ENCODE data around the gene HELB. TPM values are rescaled to one million over a fixed set of nuclear protein-coding genes. Genes with fewer than 3 reads are reported as not detected.

Gene HELB
- total RNA-seq, 1 donor: 1.7 TPM

- no peak for DNase-seq (ENCODE audit: low read depth)
- no peak for TF ChIP-seq CTCF (IDR thresholded peaks at IDR 0.05; ENCODE audit: insufficient read depth, low read depth, low read length)
- no peak overlapping the region for H3K4me3 ChIP-seq (ENCODE audit: low read depth, low read length)
Observed at GRCh38 chr12:66345956-66346355, 43.7 kb downstream of the HELB start.

- no peak for DNase-seq (ENCODE audit: low read depth)
- no peak overlapping the region for H3K4me3 ChIP-seq (ENCODE audit: low read depth, low read length)
- no peak for TF ChIP-seq CTCF (IDR thresholded peaks at IDR 0.05; ENCODE audit: insufficient read depth, low read depth, low read length)
Observed at GRCh38 chr12:66351301-66351700, 49.0 kb downstream of the HELB start.

- peak; percentile 39 for TF ChIP-seq CTCF (IDR thresholded peaks at IDR 0.05; ENCODE audit: insufficient read depth, low read depth, low read length)
- peak; percentile 16 for DNase-seq (ENCODE audit: low read depth)
- no peak overlapping the region for H3K4me3 ChIP-seq (ENCODE audit: low read depth, low read length)
Observed at GRCh38 chr12:66352197-66352596, 49.9 kb downstream of the HELB start.

GRCh38 chr12:66352899-66353298, 50.6 kb downstream of the HELB start:
- H3K4me3 ChIP-seq (ENCODE audit: low read depth, low read length): no peak overlapping the region
- no peak for DNase-seq (ENCODE audit: low read depth)
- TF ChIP-seq CTCF (IDR thresholded peaks at IDR 0.05; ENCODE audit: insufficient read depth, low read depth, low read length): no peak

- H3K4me3 ChIP-seq (ENCODE audit: low read depth, low read length): no peak overlapping the region
- no peak for TF ChIP-seq CTCF (IDR thresholded peaks at IDR 0.05; ENCODE audit: insufficient read depth, low read depth, low read length)
- DNase-seq (ENCODE audit: low read depth): no peak
Observed at GRCh38 chr12:66354291-66354690, 52.0 kb downstream of the HELB start.

GRCh38 chr12:66359300-66359699, 57.0 kb downstream of the HELB start:
- no peak for TF ChIP-seq CTCF (IDR thresholded peaks at IDR 0.05; ENCODE audit: insufficient read depth, low read depth, low read length)
- no peak for DNase-seq (ENCODE audit: low read depth)
- no peak overlapping the region for H3K4me3 ChIP-seq (ENCODE audit: low read depth, low read length)

GRCh38 chr12:66361703-66362102, 59.4 kb downstream of the HELB start:
- no peak overlapping the region for H3K4me3 ChIP-seq (ENCODE audit: low read depth, low read length)
- no peak for TF ChIP-seq CTCF (IDR thresholded peaks at IDR 0.05; ENCODE audit: insufficient read depth, low read depth, low read length)
- no peak for DNase-seq (ENCODE audit: low read depth)
